Neuronal stem cell (in vitro differentiated cells): Measurements from ENCODE around the gene OGT.

ENCODE experiments used
- DNase-seq: peaks from one replicate; pipeline ENCODE4 v3.0.0-alpha.2; 2013; ENCODE audit warnings: low spot score
- H2AFZ ChIP-seq: one replicate; pipeline ENCODE4 v1.6.1; 2013; ENCODE audit warnings: mild to moderate bottlenecking, low read length, inconsistent platforms
- H2AK5ac ChIP-seq: 2 replicates; pipeline ENCODE4 v1.6.1; 2013; ENCODE audit warnings: low read depth, mild to moderate bottlenecking, inconsistent platforms, low read length, moderate library complexity, mixed read lengths
- H2BK120ac ChIP-seq: 2 replicates; pipeline ENCODE4 v1.6.1; 2013; ENCODE audit warnings: low read depth, mild to moderate bottlenecking, inconsistent platforms, low read length, moderate library complexity, mixed read lengths
- H2BK12ac ChIP-seq: one replicate; pipeline ENCODE4 v1.6.1; 2013; ENCODE audit warnings: low read length, inconsistent platforms
- H2BK15ac ChIP-seq: 2 replicates; pipeline ENCODE4 v1.6.1; 2013; ENCODE audit warnings: mild to moderate bottlenecking, low read length, inconsistent platforms, mixed read lengths
- H2BK5ac ChIP-seq: one replicate; pipeline ENCODE4 v1.6.1; 2013; ENCODE audit warnings: inconsistent platforms, mild to moderate bottlenecking, low read length, moderate library complexity
- H3K14ac ChIP-seq: one replicate; pipeline ENCODE4 v1.6.1; 2013; ENCODE audit warnings: low read length, inconsistent platforms
- H3K18ac ChIP-seq: 2 replicates; pipeline ENCODE4 v1.6.1; 2013; ENCODE audit warnings: low read length, inconsistent platforms
- H3K23ac ChIP-seq: 2 replicates; pipeline ENCODE4 v1.6.1; 2013; ENCODE audit warnings: low read depth, mild to moderate bottlenecking, mixed read lengths, low read length, inconsistent platforms; ENCODE audit not compliant: poor library complexity
- H3K27ac ChIP-seq: replicated peaks from 3 replicates; pipeline ENCODE4 v1.5.1; 2013; ENCODE audit warnings: low read length, inconsistent platforms
- H3K27me3 ChIP-seq, 3 experiments: 2 replicates each; pipeline ENCODE4 v1.6.1; 2013; ENCODE audit warnings: low read length in 3 of 3, mild to moderate bottlenecking in 2 of 3, inconsistent platforms in 1 of 3, low read depth in 1 of 3, mixed read lengths in 1 of 3, moderate library complexity in 1 of 3; ENCODE audit not compliant: control insufficient read depth in 3 of 3, insufficient read depth in 3 of 3
- H3K36me3 ChIP-seq, 2 donors: replicated peaks in 1 of 2; 2 replicates each; pipeline ENCODE4 v1.6.1; 2013; ENCODE audit warnings: low read length in 2 of 2; ENCODE audit not compliant: control insufficient read depth in 2 of 2, insufficient read depth in 2 of 2
- H3K4ac ChIP-seq: 2 replicates; pipeline ENCODE4 v1.6.1; 2013; ENCODE audit warnings: inconsistent platforms, mild to moderate bottlenecking, low read length, moderate library complexity
- H3K4me1 ChIP-seq, 2 donors: 1 replicate in 1 of 2; 2 replicates in 1 of 2; pipeline ENCODE4 v1.6.1; 2013; ENCODE audit warnings: low read length in 2 of 2, low read depth in 1 of 2; ENCODE audit not compliant: control insufficient read depth in 2 of 2, insufficient read depth in 1 of 2
- H3K4me2 ChIP-seq: one replicate; pipeline ENCODE4 v1.6.1; 2013; ENCODE audit warnings: mild to moderate bottlenecking, low read length, inconsistent platforms; ENCODE audit not compliant: insufficient read depth, poor library complexity, severe bottlenecking
- H3K4me3 ChIP-seq, 2 donors: 2 replicates each; pipeline ENCODE4 v1.5.1; 2013; ENCODE audit warnings: low read length in 2 of 2, mild to moderate bottlenecking in 2 of 2, inconsistent platforms in 1 of 2, moderate library complexity in 1 of 2
- H3K79me1 ChIP-seq: one replicate; pipeline ENCODE4 v1.6.1; 2013; ENCODE audit warnings: low read depth, mild to moderate bottlenecking, inconsistent platforms, low read length, moderate library complexity
- H3K9ac ChIP-seq: one replicate; pipeline ENCODE4 v1.6.1; 2013; ENCODE audit warnings: mild to moderate bottlenecking, low read depth, low read length, inconsistent platforms; ENCODE audit not compliant: poor library complexity
- H3K9me3 ChIP-seq, 2 donors: replicated peaks in 1 of 2; 2 replicates each; pipeline versions ENCODE3 to v1.6.1; 2013; ENCODE audit warnings: low read length in 2 of 2, mild to moderate bottlenecking in 2 of 2, inconsistent platforms in 1 of 2, low read depth in 1 of 2, mixed read lengths in 1 of 2, moderate library complexity in 1 of 2; ENCODE audit not compliant: control insufficient read depth in 2 of 2, insufficient read depth in 1 of 2
- H4K8ac ChIP-seq: one replicate; pipeline ENCODE4 v1.6.1; 2013; ENCODE audit warnings: low read depth, mild to moderate bottlenecking, inconsistent platforms, low read length, moderate library complexity
- H4K91ac ChIP-seq: one replicate; pipeline ENCODE4 v1.6.1; 2013; ENCODE audit warnings: low read length, low read depth, mild to moderate bottlenecking, inconsistent platforms; ENCODE audit not compliant: poor library complexity
- WGBS, 2 donors: extraction: QIAGEN DNeasy Blood & Tissue Kit; methylation state at CpG; one replicate each; pipeline ENCODE4 v1.1.7; 2013; ENCODE audit warnings: missing lambda C conversion rate in 2 of 2, mixed read lengths in 1 of 2; ENCODE audit not compliant: insufficient read length in 2 of 2, insufficient replicate concordance in 1 of 2; ENCODE audit errors: extremely low coverage in 2 of 2; 5-methylcytosine and 5-hydroxymethylcytosine counted together

Gene OGT

GRCh38 chrX:71533516-71533850 lies 579 bp downstream of the OGT start:
- H3K9me3 ChIP-seq = no peaks in the 10 kb centered on the region
- no peak overlapping the region for H3K4ac ChIP-seq
- H2BK15ac ChIP-seq = no peak overlapping the region
- no peak overlapping the region for H4K91ac ChIP-seq
- peak overlapping the region; percentile 89 for H3K9ac ChIP-seq
- H3K18ac ChIP-seq = peak overlapping the region; percentile 38
- peak overlapping the region; percentile 66 to 100 for H3K4me3 ChIP-seq
- H3K4me1 ChIP-seq = no peaks in the 10 kb centered on the region
- no peak overlapping the region for H4K8ac ChIP-seq
- H3K27me3 ChIP-seq = no peaks in the 10 kb centered on the region
- WGBS, 2 donors = no CpG with 5 or more reads among the region's 12 CpGs
- no peak overlapping the region for H2AK5ac ChIP-seq
- H3K14ac ChIP-seq = no peak overlapping the region
- no peak overlapping the region for H2BK5ac ChIP-seq
- H2BK12ac ChIP-seq = no peak overlapping the region
- H3K36me3 ChIP-seq = peaks cover 3 to 16% of the 10 kb centered on the region in 2 donors
- H2BK120ac ChIP-seq = no peak overlapping the region
- H3K23ac ChIP-seq = no peak overlapping the region
- peak overlapping the region; percentile 11 for H3K4me2 ChIP-seq
- H3K79me1 ChIP-seq = peaks cover 1% of the 10 kb centered on the region
- peak overlapping the region; percentile 56 for H3K27ac ChIP-seq
- DNase-seq = no peak
- peak overlapping the region; percentile 72 for H2AFZ ChIP-seq

DNA sequence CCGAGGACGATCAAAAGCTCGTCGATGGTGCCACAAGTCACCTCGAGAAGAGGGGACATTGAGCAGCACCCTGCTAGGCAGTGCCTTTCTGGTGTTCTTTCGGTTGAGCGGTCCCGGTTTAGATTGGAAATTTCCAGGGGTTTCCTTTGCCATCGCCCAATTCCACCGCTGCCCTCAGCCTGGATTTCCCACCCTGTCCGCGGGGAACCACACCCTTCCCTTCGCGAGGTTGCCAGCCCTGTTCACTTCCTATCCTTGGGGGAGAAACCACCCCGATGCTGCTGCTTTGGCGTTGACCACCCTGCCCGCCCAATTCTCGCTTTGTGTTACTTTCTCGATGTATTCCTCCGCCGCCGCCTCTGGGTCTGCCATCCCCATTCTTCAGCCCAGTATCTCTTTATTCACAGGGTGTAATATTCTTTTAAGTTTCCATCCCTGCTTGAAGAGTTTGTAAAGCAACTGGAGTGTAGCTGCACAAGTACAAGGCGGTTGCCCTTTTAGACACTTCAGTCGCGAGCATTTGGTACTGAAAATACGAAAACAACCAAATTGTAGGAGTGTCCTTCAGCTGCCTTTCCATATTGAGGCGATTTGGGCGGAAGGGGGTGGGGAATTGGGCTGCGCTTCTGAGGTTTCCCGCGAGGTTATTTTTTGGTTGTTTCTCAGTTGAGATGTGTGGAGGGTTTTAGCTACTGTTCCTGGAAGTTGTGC lies 1.1 kb downstream of the OGT start:
- WGBS, 2 donors = no CpG with 5 or more reads among the region's 31 CpGs
- DNase-seq = peak; percentile 47

GRCh38 chrX:71534773-71535544 lies 2.1 kb downstream of the OGT start:
- Histone ChIP-seq H2BK15ac (no peak overlapping the region), H3K23ac (no peak overlapping the region), H2AFZ (no peak overlapping the region), H3K4ac (no peak overlapping the region), H2AK5ac (no peak overlapping the region), H3K36me3 (peaks cover 3 to 31% of the 10 kb centered on the region in 2 donors), H2BK12ac (no peak overlapping the region), H3K9me3 (no peaks in the 10 kb centered on the region), H3K14ac (no peak overlapping the region), H3K4me1 (no peaks in the 10 kb centered on the region), H4K91ac (no peak overlapping the region), H3K4me2 (peak overlapping the region; percentile 23), H3K18ac (no peak overlapping the region), H3K27ac (no peak overlapping the region), H2BK5ac (no peak overlapping the region), H3K9ac (no peak overlapping the region), H3K27me3 (no peaks in the 10 kb centered on the region), H3K79me1 (peaks cover 1% of the 10 kb centered on the region), H4K8ac (no peak overlapping the region), H2BK120ac (no peak overlapping the region), H3K4me3 (peak overlapping the region; percentile 66 to 100)
- WGBS, 2 donors = no CpG with 5 or more reads among the region's 9 CpGs
- no peak for DNase-seq

More for the DNA sequence above, 1.1 kb downstream of the OGT start:
- H3K23ac ChIP-seq = no peak overlapping the region
- H3K9me3 ChIP-seq = no peaks in the 10 kb centered on the region
- no peak overlapping the region for H2AFZ ChIP-seq
- no peak overlapping the region for H4K91ac ChIP-seq
- no peak overlapping the region for H2BK120ac ChIP-seq
- no peak overlapping the region for H2AK5ac ChIP-seq
- peak overlapping the region; percentile 66 to 100 for H3K4me3 ChIP-seq
- no peak overlapping the region for H2BK15ac ChIP-seq
- H3K4me2 ChIP-seq = peak overlapping the region; percentile 11
- no peak overlapping the region for H2BK5ac ChIP-seq
- H3K4ac ChIP-seq = no peak overlapping the region
- peak overlapping the region; percentile 56 for H3K27ac ChIP-seq
- peak overlapping the region; percentile 85 for H3K9ac ChIP-seq
- peak overlapping the region; percentile 48 for H3K18ac ChIP-seq
- no peaks in the 10 kb centered on the region for H3K4me1 ChIP-seq
- H2BK12ac ChIP-seq = no peak overlapping the region
- no peak overlapping the region for H4K8ac ChIP-seq
- H3K79me1 ChIP-seq = peaks cover 1% of the 10 kb centered on the region
- H3K36me3 ChIP-seq = peaks cover 3 to 21% of the 10 kb centered on the region in 2 donors
- H3K14ac ChIP-seq = no peak overlapping the region
- H3K27me3 ChIP-seq = no peaks in the 10 kb centered on the region

DNA sequence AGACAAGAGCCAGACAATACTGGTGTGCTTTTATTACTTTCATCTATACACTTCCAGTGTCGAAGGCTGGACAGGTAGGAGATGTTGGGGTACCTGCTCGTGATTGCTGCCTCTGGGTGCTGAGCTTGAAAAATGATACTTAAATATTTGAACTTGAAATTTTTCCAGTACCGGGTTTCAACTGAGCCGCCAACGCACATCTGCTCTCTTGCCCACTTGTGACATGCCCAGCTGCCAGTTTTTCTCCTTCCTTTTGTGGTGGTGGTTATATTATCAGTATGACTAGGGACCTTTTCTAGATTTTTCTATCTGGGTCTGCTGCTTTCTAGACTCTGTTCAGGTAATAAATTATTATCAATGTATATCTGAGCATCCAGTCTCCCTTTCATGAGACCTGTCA lies 3.4 kb downstream of the OGT start:
- Histone ChIP-seq H2BK5ac (no peak overlapping the region), H3K23ac (no peak overlapping the region), H3K18ac (no peak overlapping the region), H2BK12ac (no peak overlapping the region), H3K27ac (no peak overlapping the region), H4K91ac (no peak overlapping the region), H3K14ac (no peak overlapping the region), H3K36me3 (peaks cover 3 to 39% of the 10 kb centered on the region in 2 donors), H4K8ac (no peak overlapping the region), H3K27me3 (no peaks in the 10 kb centered on the region), H2AK5ac (no peak overlapping the region), H3K9me3 (no peaks in the 10 kb centered on the region), H3K9ac (no peak overlapping the region), H3K4ac (no peak overlapping the region), H3K79me1 (peaks cover 3% of the 10 kb centered on the region), H2BK120ac (no peak overlapping the region), H2AFZ (no peak overlapping the region), H3K4me2 (no peak overlapping the region), H3K4me1 (no peaks in the 10 kb centered on the region), H3K4me3 (peak overlapping the region in 1 of 2 donors; percentile 0), H2BK15ac (no peak overlapping the region)
- WGBS, 2 donors = no CpG with 5 or more reads among the region's 5 CpGs
- DNase-seq = no peak
